HEK293 (cell line): ENCODE measurements around the gene CHMP4A.

ENCODE experiments used
- REPIN1 ChIP-seq: fragments of 450-650 bp; formaldehyde crosslinking; IDR thresholded peaks from 2 replicates; pipeline ENCODE4 v1.5.1; 2017; ENCODE audit warnings: missing biosample characterization, missing genetic modification characterization, low read depth
- TCF7L2 ChIP-seq: IDR thresholded peaks from 2 replicates; pipeline ENCODE4 v1.6.1; 2011; ENCODE audit warnings: low read depth, mild to moderate bottlenecking, inconsistent platforms, low read length, moderate library complexity, borderline replicate concordance
- ZBTB1 ChIP-seq: fragments of 450-650 bp; formaldehyde crosslinking; IDR thresholded peaks from 2 replicates; pipeline ENCODE4 v1.5.1; 2016; ENCODE audit warnings: missing biosample characterization, missing genetic modification characterization
- ZBTB17 ChIP-seq: fragments of 450-650 bp; formaldehyde crosslinking; IDR thresholded peaks from 2 replicates; pipeline ENCODE4 v1.5.1; 2016; ENCODE audit warnings: missing biosample characterization, missing genetic modification characterization
- ZNF292 ChIP-seq: fragments of 450-650 bp; formaldehyde crosslinking; IDR thresholded peaks from 2 replicates; pipeline ENCODE4 v1.5.1; 2016; ENCODE audit warnings: low read depth, missing biosample characterization, missing genetic modification characterization, borderline replicate concordance
- ZNF621 ChIP-seq: fragments of 450-650 bp; formaldehyde crosslinking; IDR thresholded peaks from 2 replicates; pipeline ENCODE4 v1.5.1; 2017; ENCODE audit warnings: missing biosample characterization, missing genetic modification characterization
- ZNF768 ChIP-seq: fragments of 450-650 bp; formaldehyde crosslinking; IDR thresholded peaks from 2 replicates; pipeline ENCODE4 v1.5.1; 2018; ENCODE audit warnings: missing biosample characterization, mild to moderate bottlenecking, missing genetic modification characterization
- TF ChIP-seq, protein P1 (sequence below): fragments of 450-650 bp; formaldehyde crosslinking; IDR thresholded peaks from 2 replicates; pipeline ENCODE4 v1.5.1; 2016; ENCODE audit warnings: missing biosample characterization, missing genetic modification characterization
- TF ChIP-seq, protein P2 (sequence below): fragments of 450-650 bp; formaldehyde crosslinking; IDR thresholded peaks from 2 replicates; pipeline ENCODE4 v1.5.1; 2017; ENCODE audit warnings: missing biosample characterization, missing genetic modification characterization

DNA sequence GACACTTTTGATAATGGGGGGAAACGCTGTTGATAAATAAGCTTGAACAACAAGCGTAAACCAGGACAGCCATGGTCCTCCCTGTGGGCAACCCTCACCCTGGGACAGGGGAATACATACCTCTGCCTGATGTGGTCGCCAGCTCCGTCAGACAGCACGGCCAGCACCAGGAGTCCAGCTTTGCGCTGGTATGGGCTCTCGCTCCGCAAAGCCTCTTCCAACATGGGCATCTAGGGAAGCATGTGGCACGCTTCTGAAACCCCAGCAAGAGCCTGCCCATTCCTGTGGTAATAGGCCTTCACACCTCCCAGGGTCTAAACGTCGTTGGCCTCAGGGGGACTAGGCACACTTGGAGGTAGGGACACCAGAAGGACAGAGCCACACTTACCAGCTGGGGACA, 27.5 kb downstream of the CHMP4A start:
- TF ChIP-seq, protein P1, sequence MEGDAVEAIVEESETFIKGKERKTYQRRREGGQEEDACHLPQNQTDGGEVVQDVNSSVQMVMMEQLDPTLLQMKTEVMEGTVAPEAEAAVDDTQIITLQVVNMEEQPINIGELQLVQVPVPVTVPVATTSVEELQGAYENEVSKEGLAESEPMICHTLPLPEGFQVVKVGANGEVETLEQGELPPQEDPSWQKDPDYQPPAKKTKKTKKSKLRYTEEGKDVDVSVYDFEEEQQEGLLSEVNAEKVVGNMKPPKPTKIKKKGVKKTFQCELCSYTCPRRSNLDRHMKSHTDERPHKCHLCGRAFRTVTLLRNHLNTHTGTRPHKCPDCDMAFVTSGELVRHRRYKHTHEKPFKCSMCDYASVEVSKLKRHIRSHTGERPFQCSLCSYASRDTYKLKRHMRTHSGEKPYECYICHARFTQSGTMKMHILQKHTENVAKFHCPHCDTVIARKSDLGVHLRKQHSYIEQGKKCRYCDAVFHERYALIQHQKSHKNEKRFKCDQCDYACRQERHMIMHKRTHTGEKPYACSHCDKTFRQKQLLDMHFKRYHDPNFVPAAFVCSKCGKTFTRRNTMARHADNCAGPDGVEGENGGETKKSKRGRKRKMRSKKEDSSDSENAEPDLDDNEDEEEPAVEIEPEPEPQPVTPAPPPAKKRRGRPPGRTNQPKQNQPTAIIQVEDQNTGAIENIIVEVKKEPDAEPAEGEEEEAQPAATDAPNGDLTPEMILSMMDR (tag by site-specific recombination): no peak
- TF ChIP-seq ZBTB17 (tag by site-specific recombination) (no peak), REPIN1 (tag by site-specific recombination) (no peak), ZNF621 (tag by site-specific recombination) (no peak), ZBTB1 (tag by site-specific recombination) (no peak), ZNF292 (tag by site-specific recombination) (no peak), ZNF768 (tag by site-specific recombination) (no peak), TCF7L2 (no peak)
- TF ChIP-seq, protein P2, sequence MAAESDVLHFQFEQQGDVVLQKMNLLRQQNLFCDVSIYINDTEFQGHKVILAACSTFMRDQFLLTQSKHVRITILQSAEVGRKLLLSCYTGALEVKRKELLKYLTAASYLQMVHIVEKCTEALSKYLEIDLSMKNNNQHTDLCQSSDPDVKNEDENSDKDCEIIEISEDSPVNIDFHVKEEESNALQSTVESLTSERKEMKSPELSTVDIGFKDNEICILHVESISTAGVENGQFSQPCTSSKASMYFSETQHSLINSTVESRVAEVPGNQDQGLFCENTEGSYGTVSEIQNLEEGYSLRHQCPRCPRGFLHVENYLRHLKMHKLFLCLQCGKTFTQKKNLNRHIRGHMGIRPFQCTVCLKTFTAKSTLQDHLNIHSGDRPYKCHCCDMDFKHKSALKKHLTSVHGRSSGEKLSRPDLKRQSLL (tag by site-specific recombination): no peak
